Mucosa of descending colon (tissue), 3 donors: ENCODE results near the gene SRP68. TPM values are rescaled to one million over a fixed set of nuclear protein-coding genes. Genes with fewer than 3 reads are reported as not detected.
A peak's percentile ranks its signal among the peaks of the same experiment; 100 is the strongest.
"Not testable (repeated sequence)": the region's sequence is repeated elsewhere in the genome, so short reads cannot be mapped to it uniquely, and the experiment has no call there.

Experiments
- ATAC-seq: fragments of 200-7000 bp; cut with Tn5 transposase; one replicate; pipeline ENCODE4 v1.9.1; 2020; ENCODE audit warnings: mild to moderate bottlenecking, moderate library complexity
- DNase-seq, 3 donors: peaks; one replicate each; pipeline ENCODE4 v3.0.0-alpha.2; 2020
- H3K36me3 ChIP-seq: fragments of 200-600 bp; one replicate; pipeline ENCODE4 v1.8.0; 2021; ENCODE audit warnings: low read depth, mild to moderate bottlenecking
- H3K4me1 ChIP-seq: fragments of 200-600 bp; one replicate; pipeline ENCODE4 v1.8.0; 2021; ENCODE audit warnings: low read depth, mild to moderate bottlenecking
- H3K4me3 ChIP-seq: fragments of 200-600 bp; one replicate; pipeline ENCODE4 v1.8.0; 2021; ENCODE audit warnings: mild to moderate bottlenecking
- H3K9me3 ChIP-seq: fragments of 200-600 bp; one replicate; pipeline ENCODE4 v1.8.0; 2021; ENCODE audit warnings: mild to moderate bottlenecking
- intact Hi-C, 2 donors: fragments of 100-400 bp; cut with DNase I in 1 of 2; cut with micrococcal nuclease in 1 of 2; formaldehyde crosslinking; loops; one replicate each; pipeline versions ENCODE4 v1.11.0 to v1.11.1; 2022; cut with DNase I, micrococcal nuclease
- total RNA-seq, 3 donors: library from RNA; stranded (reverse); fragmentation: NEBNext Ultra II Directional in 2 of 3; extraction: Animal tissue kit (Norgen Biotek cat#: 25700) in 2 of 3; gene quantifications; one replicate each; pipeline versions ENCODE4 v1.2.1 to v1.2.4, GENCODE V29; 2021 to 2023
- TF ChIP-seq, protein P1 (sequence below): fragments of 200-600 bp; IDR thresholded peaks from one replicate; pipeline ENCODE4 v1.8.0; 2022; ENCODE audit warnings: antibody characterized with exemption, mild to moderate bottlenecking
- donor health status: DM: no; HTN: no; CAD: no; lungs with moderate emphysema.
- donor health status: DM: no; HTN: no; CAD: no.
- donor health status: DM: no; HTN: yes; CAD: no.

The SRP68 gene
- total RNA-seq, 3 donors from 2014 or later = 47.3 to 86.6 (median 53.0) TPM

DNA sequence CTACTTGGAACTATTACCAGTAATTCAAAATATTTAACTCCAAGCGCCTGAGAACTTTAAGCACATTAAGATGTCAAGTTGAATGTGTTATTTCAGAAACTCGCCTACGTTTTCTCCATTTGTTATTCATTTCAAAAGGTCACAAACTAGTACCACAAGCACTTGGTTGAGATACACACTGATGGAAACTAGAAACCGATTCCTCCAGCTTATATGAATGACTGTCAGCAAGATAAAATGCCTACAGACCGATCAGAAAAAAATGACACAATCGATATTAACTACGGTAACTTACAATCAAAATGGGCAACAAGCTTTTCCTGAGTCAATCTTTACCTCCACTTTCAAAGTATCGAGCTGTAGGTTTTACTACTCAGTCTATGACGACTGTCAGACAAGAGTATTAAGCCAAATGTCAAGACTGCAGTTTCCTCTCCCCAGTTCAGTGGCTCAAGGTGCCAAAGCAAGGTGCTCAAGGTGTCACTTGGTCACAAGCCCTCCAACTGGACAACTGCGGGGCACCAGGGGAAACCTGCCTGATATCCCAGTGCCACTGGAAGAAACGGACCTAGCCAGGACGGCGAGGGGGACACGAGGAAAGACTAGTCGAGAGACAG is 678 bp downstream of the SRP68 start:
- H3K9me3 ChIP-seq = no peaks in the 10 kb centered on the region
- H3K4me1 ChIP-seq = peaks cover 39% of the 10 kb centered on the region
- intact Hi-C loops = no loop called here
- TF ChIP-seq, protein P1, sequence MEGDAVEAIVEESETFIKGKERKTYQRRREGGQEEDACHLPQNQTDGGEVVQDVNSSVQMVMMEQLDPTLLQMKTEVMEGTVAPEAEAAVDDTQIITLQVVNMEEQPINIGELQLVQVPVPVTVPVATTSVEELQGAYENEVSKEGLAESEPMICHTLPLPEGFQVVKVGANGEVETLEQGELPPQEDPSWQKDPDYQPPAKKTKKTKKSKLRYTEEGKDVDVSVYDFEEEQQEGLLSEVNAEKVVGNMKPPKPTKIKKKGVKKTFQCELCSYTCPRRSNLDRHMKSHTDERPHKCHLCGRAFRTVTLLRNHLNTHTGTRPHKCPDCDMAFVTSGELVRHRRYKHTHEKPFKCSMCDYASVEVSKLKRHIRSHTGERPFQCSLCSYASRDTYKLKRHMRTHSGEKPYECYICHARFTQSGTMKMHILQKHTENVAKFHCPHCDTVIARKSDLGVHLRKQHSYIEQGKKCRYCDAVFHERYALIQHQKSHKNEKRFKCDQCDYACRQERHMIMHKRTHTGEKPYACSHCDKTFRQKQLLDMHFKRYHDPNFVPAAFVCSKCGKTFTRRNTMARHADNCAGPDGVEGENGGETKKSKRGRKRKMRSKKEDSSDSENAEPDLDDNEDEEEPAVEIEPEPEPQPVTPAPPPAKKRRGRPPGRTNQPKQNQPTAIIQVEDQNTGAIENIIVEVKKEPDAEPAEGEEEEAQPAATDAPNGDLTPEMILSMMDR = no peak
- H3K36me3 ChIP-seq = no peaks in the 10 kb centered on the region
- H3K4me3 ChIP-seq = peak overlapping the region; percentile 72
- peak; percentile 8 for ATAC-seq
- DNase-seq = no peak

DNA sequence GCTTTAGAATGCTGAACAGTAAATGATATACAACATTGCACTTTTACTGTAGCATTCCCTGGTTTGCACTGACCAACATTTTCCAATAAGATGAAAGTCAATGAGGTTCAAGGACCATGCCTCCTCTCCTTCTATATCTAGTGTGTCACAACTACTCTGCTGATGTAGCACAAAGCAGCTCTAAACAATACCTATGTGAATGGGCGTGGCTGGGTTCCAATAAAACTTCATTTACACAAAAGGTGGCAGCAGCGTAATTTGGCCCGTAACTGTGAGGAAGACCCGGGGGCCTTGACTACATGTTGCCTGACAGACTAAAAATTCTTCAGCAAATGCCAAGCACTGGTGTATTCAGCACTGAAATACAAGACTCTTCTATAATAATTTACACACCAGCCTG is 6.5 kb downstream of the SRP68 start:
- TF ChIP-seq, protein P1 = no peak
- Histone ChIP-seq H3K9me3 (no peaks in the 10 kb centered on the region), H3K36me3 (peaks cover 7% of the 10 kb centered on the region), H3K4me1 (peaks cover 4% of the 10 kb centered on the region), H3K4me3 (no peak overlapping the region)
- peak; percentile 78 for ATAC-seq
- DNase-seq = peak in 1 of 3 donors; percentile 34
- intact Hi-C loops = no loop called here

DNA sequence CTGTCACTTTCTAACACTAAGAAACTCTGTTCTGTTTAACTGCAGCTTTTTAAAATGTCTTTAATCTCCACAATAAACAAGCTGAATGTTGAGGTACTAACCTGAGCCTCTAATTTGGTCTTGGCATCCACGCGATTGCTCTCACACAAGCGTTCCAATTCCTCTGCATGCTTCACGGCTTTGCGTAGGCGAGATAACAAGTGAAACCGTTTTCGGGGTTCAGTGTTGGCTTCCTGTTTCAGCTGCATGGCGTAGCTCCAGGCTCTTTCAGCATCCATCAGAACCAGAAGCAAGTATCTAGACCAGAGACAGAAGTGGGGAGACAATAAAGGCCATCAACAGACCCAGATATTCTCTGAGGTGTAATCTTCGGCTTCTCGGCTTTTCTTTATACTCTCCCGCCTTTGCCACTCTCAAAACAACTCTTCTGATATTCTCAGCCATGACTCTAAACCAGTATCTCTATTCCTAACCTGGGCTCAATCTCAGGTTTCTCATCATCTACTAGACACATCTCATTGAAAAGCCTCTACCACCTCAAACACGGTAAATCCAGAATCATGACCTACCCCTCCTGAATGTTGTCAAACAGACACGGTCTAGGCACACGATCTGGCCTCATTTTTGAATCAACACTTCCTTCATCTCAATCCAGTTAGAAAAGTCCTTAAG is 8.3 kb downstream of the SRP68 start:
- H3K9me3 ChIP-seq = no peaks in the 10 kb centered on the region
- no peak for DNase-seq
- TF ChIP-seq, protein P1 = no peak
- H3K4me3 ChIP-seq = no peak overlapping the region
- intact Hi-C loops = no loop called here
- ATAC-seq = no peak
- H3K4me1 ChIP-seq = no peaks in the 10 kb centered on the region
- H3K36me3 ChIP-seq = peaks cover 12% of the 10 kb centered on the region

DNA sequence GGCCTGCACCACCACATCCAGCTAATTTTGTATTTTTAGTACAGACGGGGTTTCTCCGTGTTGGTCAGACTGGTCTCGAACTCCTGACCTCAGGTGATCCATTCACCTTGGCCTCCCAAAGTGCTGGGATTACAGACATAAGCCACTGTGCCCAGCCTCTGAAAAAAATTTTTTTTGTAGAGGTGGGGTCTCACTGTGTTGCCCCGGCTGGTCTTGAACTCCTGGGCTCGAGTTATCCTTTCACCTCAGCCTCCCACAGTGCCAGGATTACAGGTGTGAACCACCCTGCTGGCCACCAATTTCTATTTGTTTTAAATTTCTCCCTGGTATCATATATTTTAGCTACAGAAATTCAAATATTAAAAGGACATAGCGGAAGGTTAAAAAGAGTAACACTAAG is 14.1 kb downstream of the SRP68 start:
- intact Hi-C loops, H3K4me3 ChIP-seq: not testable (repeated sequence)

DNA sequence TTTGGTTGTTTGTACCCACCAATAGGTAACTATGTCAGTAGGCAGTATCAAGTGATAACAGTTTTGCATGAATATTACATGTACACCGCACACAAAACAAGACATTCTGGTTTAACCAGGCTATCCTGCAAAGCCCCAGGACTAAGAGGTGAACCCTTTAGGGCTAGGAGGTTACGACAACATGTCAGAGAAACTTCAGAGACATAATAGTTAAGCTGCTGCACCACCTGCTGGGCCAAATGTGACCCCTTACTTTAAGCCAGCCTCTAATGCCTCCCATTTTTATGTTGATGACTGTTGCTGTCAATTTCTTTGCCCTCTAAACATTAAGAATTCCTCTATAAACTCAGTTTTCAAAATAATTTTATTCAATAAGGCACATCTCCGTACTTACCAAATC is 15.4 kb downstream of the SRP68 start:
- Histone ChIP-seq H3K4me1 (no peaks in the 10 kb centered on the region), H3K9me3 (no peaks in the 10 kb centered on the region), H3K36me3 (peaks cover 25% of the 10 kb centered on the region), H3K4me3 (no peak overlapping the region)
- ATAC-seq (no peak), DNase-seq (no peak)
- intact Hi-C loops = no loop called here
- TF ChIP-seq, protein P1 = no peak

More for the DNA sequence above, 14.1 kb downstream of the SRP68 start:
- peaks cover 26% of the 10 kb centered on the region for H3K36me3 ChIP-seq
- not testable (repeated sequence) for ATAC-seq, H3K9me3 ChIP-seq, H3K4me1 ChIP-seq, DNase-seq

DNA sequence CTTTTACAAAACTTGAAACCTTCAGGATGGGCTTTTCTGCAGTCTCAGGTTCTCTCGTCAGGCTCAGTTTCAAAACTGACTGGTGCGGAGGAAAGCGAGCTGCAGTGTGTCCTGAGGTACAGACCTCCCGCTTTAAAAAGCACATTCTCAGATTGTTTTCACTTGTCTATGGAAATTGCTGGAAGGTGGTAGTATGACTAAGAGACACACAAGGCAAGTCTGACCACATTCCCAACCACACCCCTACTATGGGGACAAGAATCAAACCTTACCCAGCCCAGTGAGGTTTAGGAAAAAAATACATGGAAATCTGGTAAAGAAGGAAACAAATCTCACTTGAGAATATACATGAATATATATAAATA is 18.2 kb downstream of the SRP68 start:
- no peak for DNase-seq
- intact Hi-C loops = no loop called here
- ATAC-seq = peak; percentile 62
- TF ChIP-seq, protein P1 = no peak
- Histone ChIP-seq H3K4me3 (no peak overlapping the region), H3K36me3 (peaks cover 17% of the 10 kb centered on the region), H3K4me1 (no peaks in the 10 kb centered on the region), H3K9me3 (no peaks in the 10 kb centered on the region)
